HG03432 (cell line): Measurements from ENCODE around the gene B9D2.

ENCODE experiments used
- ATAC-seq: cut with Tn5 transposase; IDR thresholded peaks from one replicate; pipeline ENCODE4 v1.9.1; 2021; ENCODE audit warnings: mild to moderate bottlenecking, moderate library complexity; ENCODE audit not compliant: unreplicated experiment

The B9D2 gene

DNA sequence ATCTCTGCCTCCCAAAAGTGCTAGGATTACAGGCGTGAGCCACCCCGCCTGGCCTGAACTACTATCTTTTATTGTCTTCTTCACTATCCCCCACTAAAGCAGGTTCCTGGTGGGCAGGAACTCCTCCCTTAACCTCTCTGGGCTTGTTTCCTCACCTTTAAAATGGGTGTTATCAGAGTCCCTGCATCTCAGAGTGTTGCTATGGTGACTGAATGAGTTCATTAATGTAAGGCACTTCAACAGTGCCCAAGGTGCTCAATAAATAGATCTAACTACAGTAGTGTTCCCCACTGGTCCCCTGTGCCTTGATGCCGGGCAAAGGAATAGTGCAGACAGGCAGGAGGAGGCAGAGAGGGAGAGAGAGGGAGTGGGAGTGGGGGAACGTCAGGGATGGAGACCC, 33.5 kb downstream of the B9D2 start:
- ATAC-seq, result no peak

DNA sequence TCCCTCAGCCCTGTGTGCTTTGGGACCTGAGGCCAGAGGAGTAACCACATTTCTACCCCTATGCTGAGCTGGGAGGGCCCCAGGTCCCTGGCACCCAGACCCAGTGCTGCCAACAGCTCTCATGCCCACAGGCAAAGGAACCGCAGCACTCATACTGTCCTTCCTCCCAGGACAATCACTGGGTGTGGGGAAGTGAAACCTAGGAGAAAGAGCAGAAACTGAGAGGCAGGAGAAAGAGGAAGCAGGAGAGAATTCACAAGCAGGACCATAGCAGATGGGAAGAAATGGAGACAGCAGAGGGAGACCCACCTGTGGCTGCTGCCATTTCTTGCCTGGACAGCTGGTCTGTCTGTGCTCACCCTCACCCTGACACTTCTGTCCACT, 35.1 kb downstream of the B9D2 start:
- ATAC-seq, result no peak

DNA sequence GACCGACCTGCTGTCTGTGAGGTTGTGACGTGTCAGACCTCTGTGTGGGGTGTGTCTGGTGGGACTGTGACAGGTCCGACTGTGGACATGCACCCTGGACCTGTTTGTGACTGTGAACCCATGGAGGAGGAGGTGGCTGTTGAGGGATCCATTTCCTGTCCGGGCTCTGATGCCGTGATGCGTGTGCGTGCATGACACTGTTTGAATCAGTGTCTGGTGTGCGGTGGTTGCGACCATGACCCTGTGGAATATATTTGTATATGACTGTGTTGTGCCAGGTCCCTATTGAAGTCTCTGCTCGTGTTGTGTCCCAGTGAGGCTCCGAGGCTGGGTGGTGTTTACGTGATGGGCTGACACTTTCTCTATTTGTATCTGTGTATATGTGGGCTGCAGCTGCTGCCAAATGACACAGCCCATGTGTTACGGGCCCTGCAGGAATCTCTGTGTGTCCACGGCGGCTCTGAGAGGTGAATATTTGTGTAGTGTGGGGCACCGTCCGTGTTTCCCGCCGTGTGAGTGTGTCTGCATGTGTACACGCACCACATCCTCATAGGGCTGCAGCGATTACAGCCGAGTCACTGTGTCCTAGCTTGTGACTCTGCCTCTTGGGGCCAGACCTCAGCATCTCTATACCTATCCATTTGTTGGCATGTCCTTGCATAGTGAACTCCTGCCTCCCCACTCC, 35.6 kb downstream of the B9D2 start:
- peak; percentile 10 for ATAC-seq

DNA sequence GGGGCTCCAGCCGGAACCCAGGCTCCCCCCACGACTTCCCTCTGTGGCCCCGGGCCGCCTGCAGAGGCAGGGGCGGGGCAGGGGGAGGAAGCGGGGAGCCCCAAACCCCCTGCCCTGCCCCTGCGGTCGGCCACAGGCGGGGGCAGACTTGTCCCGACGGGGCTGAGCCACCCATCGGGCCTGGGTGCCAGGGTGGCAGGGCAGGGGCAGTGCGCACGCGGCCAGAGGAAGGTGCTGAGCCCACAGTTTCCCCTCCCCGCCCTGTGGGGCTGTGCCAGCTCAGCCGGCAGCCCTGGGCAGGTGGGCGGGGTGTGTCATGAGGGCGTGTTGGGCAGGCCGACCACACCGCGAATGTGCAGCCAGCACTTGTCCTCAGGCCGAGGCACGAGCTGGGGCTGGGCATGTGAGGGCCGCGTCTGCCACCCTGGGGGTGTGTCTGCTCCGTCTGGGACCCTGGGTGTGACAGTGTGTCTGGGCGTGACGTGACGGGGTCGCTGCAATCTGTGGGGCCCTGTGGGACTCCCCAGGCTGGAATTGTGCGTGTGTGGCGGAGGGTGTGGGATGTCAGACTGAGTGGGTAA, 36.3 kb downstream of the B9D2 start:
- peak; percentile 59 for ATAC-seq

DNA sequence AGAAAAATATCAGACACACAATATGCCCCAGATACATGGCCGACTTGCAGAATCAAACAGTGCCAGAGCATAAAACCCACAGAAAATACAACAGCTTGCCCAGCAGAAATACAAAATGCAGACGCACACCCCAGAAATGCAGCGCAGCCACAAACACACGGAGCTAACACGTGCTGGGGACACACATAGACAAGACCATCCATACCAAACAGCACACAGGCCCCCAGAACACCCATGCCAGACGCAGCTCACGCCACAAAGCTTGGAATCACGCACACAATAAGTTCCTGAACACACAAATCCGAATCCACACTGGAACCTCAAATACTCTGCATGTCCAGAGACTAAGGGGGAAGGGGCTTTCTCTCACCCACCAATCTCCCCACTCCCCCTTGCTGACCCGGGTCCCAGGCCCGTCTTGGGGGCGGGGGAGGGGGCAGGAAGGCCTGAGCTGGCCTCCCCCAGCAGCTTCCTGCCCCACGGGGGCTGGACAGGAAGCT, 36.8 kb downstream of the B9D2 start:
- no peak for ATAC-seq

DNA sequence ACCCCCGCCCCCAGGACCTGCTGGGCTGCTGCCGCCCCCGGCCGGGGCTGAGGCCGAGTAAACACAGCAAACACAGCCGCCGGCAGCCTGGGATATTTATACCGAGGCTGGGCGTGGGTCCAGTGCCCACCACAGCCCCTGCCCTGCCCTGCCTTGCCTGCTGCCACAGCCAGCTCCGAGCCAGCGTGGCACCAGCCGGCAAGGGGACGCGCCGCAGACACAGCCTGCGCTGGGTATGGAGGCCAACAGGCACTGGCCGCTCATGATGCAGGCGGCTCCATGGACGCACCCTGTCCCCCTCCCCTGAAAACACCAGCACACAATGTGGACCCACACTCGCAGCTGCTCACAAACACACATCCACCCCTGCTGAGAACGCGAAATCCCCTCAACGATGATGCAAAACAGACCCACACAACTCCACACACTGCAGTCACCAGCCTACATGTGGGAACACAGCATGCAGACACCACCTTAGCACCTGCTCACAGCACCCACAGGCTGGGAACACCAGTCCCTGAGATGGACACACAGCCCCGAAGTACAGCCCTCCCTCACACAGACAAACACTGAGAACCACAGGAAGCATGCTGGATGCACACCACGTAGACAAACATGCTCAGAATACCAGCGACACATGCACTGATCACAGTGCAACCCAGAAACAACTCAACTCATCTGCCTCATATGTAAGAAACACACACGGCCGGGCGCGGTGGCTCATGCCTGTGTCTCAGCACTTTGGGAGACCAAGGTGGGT, 37.8 kb downstream of the B9D2 start:
- ATAC-seq, result no peak

DNA sequence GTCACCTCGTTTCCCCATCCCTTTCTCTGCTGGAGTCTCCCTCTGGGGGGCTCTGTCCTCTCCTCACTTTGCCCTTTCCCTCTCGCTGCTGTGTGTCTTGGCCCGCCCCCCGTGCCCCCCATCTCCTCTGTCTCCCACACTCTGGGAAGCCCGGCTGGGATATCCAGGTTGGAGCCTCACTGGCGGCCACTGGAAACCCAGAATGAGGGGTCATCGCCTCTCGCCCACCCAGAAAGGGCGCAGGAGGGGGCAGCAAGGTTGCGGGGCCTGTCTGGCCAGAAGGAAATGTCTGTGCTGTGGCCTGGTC, 38.4 kb downstream of the B9D2 start:
- ATAC-seq, result no peak

DNA sequence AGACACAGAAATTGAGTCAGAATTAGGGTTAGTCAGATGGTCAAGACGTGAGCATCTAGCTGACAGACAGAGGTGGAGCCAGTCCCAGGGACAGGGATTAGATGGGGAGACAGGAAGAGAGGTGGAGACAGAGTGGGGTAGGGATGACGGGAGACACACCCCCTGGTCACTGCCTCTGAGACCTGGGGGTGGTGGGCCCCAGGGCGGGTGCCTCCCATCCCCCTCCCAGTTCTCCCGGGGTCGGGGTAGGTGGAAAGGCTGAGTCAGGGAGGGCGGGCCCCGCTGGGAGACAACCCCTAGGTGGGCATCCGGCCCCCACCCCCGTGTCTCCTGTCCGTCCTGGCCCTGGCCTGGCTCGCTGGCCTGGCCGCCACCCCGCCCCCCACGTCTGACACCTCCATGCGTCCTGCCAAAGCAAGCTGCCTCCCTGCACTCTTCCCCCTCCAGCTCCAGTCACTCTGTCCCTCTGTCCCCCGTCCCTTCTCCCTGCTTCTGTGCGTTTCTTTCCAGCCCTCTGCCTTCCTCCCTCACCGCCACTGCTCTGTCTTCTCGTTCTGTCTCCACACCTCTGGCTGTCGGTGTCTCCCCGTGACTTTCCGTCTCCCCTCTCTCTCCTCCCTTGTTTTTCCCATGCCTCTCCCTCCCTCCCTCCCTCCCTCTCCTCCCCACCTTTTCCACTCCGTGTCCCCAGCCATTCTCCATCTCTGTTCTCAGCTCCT, 38.9 kb downstream of the B9D2 start:
- no peak for ATAC-seq

DNA sequence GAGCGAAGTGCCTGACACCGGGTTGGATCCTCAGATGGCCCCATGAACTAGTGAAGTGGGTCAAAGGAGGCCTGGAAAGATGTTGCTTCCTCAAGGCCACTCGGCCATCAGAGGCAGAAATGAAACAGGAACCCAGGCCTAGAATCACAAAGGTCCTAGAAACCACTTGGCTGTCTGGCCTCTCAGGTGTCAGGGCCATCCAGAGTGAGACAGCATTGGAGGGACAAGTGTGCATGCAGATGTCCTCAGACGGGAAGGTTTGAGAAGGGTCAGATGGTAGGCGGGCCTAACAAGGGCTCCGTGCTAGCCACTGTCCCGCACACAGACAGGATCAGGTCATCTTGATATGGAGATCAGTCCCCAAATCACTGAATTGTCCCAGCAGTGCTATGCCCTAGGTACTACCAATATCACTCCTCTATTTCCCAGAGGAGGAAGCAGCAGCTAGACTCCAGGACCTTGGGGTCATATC, 39.7 kb downstream of the B9D2 start:
- ATAC-seq, result no peak

DNA sequence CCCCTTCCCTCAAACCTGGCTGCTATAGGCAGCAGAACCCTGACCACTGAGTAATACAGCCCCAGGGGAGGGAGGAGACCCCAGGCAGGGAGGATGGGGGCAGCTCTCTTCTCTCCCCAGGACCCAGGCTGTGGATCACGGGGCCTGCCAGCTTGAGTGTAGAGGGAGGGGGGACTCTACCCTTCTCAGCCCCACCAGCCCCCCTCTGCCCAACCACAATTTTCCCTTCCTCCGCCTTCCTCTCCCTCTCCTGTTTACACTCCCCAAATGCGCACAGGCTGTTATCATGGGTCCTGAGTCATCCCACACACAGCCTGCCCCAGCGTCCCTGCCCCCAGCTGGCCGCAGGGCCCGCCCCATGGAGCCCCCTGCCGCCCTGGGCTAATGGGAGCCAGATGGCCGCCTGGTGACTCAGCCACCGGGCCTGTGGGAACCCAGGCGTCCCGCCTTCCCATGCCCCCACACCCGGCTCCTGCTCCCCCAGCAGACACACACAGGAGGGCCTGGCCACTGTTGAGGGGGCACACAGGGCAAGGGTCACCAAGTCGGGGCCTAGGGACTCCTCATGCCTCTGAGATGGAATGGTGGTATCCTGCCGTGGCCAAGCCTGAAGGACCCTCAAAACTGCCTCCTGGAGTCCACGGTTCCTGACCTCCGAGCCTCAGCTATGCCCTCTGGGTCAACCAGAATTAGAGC, 40.4 kb downstream of the B9D2 start:
- ATAC-seq, result no peak

DNA sequence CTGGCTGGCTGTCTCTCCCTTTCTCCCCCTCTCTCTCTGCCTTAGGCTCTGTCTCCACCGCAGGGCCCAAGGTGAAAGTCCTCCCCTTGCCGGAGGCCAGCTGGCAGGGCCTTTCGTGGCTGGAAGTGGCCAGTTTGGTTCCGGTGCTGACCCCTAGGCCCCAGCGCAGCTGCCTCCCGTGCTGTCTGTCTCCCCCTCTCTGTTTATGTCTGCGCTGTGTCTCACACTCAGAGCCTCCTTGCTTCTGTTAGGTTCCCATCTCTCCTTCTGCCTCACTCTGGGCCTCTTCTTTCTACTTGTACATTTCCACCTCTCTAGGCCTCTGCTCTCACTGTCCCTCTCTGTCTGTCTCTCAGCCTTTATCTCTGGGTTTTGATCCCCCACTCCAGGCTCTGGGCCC, 40.9 kb downstream of the B9D2 start:
- ATAC-seq, result no peak

DNA sequence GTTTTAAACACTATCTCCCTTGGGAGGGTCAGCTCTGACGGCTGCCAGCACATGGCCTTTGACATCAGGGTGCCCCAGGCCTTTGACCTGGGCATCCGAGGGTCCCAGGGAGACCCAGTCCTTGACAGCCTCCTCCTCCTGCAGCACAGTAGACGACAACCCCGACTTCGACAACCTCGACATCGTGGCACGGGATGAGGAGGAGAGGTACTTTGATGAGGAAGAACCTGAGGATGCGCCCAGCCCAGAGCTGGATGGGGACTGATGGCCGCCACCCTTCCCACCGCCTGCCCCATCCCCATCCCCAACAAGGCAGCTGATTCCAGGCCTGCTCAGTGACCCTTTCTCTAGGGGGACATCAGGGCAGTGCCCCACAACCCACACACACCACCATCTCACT, 41.5 kb downstream of the B9D2 start:
- ATAC-seq, result no peak

DNA sequence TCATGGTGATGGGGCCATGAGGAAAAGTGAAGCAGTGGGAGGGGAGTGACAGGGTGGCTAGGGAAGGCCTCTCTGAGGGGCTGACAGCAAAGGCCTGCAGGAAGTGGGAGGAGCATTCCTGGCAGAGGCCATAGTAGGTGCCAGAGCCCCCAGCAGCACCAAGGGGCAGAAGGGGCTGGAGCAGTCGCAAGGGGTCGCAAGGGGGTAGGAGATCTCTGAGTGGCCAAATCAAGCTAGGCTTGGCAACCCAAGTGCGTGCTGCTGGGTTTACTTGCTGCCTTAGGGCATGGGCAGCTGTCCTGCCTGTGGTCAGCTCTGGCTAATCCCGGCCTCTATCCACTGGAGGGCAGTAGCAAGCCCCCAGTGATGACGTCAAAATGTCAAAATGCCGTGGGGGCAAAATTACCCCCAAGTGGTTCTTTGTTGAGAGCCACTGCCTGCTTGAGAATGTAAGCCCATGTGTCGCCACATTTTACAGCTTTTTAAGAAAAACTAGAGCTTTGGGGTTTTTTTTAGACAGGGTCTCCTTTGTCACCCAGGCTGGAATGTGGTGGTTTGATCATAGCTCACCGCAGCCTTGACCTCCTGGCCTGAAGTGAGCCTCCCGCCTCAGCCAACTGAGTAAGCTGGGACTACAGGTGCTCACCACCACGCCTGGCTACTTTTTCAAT, 42.2 kb downstream of the B9D2 start:
- ATAC-seq, result no peak

DNA sequence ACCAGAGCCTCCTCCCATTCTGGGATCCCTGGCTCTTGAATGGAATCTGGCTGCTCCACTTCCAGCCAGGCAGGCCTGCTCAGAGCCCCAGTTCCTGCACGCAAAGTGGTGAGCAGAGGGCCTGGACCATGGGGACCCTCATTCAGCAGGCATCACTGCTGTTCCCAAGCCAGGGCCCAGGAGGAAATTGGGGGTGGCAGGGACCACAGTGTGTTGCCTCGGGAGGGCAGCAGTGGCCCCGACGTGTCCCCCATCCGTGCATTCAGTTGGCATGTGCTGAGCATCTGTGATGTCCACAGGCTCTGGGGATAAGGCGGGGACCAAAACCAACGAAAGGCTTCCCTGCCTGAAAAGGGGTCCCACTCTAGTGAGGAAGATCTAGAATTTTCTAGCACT, 42.7 kb downstream of the B9D2 start:
- ATAC-seq, result no peak

DNA sequence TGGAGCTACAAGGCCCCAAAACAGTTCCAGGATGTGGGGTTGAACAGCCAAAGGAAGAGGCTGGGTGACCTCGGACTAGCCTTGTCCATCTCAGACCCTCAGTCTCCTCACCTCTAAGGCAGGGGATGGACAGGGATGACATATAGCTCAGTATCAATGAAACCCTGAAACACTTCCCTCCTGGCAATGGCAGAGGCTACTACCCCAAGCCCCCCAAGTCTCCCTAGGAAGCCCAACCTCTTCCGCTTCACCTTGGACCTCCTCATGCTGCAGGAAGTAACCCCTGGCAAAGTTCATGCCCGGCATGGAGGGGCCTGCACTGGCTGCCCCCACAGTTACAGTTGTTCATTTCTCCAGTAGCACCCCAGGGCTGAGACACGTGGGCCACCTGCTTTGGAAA, 43.4 kb downstream of the B9D2 start:
- no peak for ATAC-seq

DNA sequence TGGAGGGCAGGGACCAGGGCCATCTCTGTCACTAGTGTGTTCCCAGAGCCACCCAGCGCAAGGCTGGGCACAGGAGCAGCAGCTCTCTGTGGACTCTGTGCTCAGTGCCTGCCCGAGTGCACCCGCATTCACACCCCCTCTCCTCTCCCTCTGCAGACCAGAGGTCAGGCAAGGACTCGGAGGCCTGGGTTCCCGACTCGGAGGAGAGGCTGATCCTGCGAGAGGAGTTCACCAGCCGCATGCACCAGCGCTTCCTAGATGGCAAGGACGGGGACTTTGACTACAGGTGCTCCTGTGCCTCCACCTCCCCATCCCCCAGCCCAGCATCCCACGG, 43.8 kb downstream of the B9D2 start:
- ATAC-seq, result no peak

DNA sequence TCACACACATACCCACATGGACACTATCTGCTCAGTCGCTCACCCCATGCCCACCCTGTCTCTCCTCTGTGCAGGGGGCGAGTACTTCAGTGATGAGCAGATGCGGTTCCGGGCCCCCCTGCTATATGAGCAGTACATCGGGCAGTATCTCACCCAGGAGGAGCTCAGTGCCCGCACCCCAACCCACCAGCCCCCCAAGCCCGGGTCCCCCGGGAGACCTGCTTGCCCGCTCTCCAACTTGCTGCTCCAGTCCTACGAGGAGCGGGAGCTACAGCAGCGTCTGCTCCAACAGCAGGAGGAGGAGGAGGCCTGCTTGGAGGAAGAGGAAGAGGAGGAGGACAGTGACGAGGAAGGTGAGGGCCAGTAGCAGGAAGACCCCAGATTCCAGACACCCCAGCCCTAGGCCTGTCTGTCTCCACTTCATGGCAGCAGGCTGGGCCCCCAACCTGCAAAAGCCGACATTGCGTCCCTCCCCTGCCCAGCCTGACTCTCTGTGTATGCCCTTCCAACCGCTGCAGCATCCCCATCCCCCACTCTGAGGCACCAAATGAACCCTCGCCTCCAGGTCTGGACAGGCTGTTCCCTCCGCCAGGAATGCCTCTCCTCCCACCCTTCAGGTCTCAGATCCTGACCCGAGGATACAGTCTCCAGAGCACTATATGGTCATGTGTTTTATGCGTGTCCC, 44.3 kb downstream of the B9D2 start:
- no peak for ATAC-seq

DNA sequence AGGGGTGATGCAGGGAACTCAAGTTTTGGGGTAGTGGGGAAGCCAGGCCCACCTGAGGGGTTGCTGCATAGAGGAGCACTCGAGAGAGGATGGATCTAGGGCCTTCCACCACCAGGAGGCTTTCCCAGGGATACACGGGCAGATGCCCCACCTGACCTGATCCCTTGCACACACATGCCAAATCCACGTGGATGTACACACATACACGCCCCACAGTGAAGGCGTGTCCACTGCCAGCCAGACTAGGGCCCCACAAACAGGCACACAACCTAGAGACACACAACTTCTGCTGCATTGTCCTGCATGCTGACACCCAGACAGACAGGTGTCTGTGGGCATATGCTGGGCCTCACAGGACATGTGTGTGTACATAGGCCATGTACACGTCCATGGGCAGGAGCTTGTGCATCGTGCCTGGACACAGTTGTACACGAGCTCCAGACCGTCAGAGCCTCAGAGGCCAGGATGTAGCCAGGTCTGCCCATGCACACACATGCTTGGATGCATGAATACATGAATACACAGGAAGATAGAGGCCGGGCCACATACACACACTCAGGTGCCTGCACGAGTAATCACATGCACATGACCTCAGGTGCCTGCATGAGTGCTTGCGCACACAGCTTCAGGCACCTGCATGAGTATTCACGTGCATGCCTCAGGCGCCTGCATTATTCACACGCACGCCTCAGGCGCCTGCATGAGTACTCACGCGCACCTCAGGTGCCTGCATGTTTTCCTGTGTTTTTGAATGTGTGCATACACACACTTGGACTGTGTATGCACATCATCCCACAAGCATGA, 45.1 kb downstream of the B9D2 start:
- no peak for ATAC-seq

DNA sequence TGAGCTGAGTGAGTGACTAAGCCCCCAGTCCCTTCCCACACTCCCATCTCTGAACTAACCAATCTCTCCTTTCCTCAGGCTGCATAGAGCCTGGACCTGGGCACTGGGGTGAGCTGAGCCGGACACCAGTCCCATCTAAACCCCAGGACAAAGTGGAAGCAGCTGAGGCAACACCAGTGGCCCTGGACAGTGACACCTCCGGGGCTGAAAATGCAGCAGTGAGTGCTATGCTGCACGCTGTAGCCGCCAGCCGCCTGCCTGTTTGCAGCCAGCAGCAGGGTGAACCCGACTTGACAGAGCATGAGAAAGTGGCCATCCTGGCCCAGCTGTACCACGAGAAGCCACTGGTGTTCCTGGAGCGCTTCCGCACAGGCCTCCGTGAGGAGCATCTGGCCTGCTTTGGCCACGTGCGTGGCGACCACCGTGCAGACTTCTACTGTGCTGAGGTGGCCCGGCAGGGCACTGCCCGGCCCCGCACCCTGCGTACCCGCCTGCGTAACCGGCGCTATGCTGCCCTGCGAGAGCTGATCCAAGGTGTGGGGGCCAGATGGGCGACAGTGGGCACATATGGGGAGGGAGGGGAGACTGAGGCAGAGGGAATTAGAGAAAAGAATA, 47.5 kb downstream of the B9D2 start:
- ATAC-seq, result no peak
